GM15510 (cell line): Measurements from ENCODE around the gene PDXDC1.
A peak's percentile ranks its signal among the peaks of the same experiment; 100 is the strongest.
"Not testable (repeated sequence)": the region's sequence is repeated elsewhere in the genome, so short reads cannot be mapped to it uniquely, and the experiment has no call there.

Experiments
- POLR2A ChIP-seq: IDR thresholded peaks from 3 replicates; pipeline ENCODE4 v1.6.1; 2011; ENCODE audit warnings: borderline replicate concordance; ENCODE audit not compliant: insufficient read length; ENCODE audit errors: extremely low read depth

The PDXDC1 gene

DNA sequence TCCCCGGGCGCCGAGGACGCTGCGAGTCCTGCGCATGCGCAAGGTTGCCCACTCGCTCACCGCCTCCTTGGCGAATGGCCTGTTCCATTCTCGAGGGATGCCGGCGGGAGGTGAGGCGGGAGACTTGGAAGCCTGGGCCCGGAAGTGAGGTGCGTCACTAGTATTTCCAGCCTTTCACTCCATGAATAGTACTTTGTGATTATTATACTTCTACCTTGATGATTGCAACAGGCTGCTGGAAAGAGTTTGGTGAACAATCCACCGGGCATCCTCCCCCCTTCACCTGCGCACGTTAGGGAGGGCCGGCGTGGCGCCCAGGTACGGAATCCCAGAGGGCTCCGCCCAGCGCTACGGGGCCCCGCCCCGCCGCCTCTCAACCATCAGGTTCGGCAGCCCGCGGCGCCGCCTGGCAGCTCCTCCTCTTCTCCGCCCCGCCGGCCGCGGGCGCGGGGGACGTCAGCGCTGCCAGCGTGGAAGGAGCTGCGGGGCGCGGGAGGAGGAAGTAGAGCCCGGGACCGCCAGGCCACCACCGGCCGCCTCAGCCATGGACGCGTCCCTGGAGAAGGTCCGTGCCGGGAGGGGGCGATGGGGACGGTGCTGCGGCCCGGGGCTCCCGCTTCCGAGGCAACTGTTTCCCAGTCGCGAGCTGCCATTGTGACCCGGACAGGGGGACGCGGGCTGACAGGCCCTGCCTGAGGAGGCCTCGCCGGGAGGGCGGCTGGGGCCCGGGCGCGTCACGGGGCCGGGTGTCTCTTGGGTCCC is at the start of gene PDXDC1:
TSS of gene PDXDC1 (plus strand) at position 371 of the 762 bp plus-strand sequence. CDS start at position 545, 174 bp downstream.
- TF ChIP-seq POLR2A = peak; percentile 66

- TF ChIP-seq POLR2A = not testable (repeated sequence)
These were observed 37.7 kb upstream of the PDXDC1 start, which contains the start of gene NPIPA1 for GRCh38 chr16:14937143-14937542. TSS of gene NPIPA1 (plus strand) at chr16:14937443. CDS start at chr16:14937443, 0 bp downstream.

DNA sequence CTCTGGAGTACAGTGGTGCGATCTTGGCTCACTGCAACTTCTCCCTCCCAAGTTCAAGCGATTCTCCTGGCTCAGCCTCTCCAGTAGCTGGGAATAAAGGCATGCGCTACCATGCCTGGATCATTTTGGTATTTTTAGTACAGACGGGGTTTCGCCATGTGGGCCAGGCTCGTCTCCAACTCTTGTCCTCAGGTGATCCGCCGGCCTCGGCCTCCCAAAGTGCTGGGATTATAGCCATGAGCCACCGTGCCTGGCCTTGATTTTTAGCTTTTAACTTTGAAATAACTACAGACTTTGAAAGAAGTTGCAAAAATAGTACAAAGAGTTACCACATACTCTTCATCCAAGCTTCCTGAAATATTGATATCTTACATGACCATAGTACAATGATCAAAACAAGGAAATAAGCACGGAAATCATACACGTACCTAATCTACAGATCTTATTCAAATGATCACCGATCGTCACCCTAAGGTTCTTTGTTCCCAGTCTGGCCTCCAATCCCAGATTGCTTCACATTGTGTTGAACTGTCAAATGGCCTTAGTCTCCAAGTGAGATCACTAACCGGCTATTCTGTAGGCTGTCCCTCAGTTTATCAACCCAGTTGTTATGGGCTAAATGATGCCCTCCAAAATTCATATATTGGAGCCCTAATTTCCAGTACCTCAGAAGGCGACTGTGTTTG is 19.1 kb upstream of the PDXDC1 start:
- TF ChIP-seq POLR2A = no peak

DNA sequence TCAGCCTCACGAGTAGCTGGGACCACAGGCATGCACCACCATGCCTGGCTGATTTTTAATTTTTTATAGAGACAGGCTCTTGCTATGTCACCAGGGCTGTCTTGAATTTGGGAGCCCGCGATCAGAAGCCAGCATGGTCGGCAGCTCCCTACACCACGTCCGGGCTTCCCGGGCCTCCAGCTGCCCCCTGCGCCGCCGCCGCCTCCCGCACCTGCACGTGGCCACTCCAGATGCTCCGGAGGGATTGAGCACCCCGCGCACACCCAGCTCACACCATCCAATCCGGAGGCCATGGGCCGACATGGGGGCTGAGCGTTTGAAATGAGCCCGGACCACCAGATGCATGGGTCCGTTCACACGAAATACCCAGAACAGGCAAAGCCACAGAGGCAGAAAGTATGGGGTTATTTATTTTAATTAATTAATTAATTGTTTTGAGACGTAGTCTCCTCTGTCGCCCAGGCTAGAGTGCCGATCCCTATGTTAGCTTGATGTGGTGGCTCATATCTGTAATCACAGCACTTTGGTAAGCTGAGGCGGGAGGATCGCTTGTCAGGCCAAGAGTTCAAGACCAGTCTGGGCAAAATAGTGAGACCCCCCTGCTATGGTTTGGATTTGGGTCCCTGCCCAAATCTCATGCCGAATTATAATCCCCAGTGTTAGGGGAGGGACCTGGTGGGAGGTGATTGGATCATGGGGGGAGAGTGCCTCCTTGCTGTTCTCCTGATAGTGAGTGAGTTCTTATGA is 17.1 kb upstream of the PDXDC1 start:
- no peak for TF ChIP-seq POLR2A

GRCh38 chr16:14958323-14958600 is 16.6 kb upstream of the PDXDC1 start:
- TF ChIP-seq POLR2A = no peak

DNA sequence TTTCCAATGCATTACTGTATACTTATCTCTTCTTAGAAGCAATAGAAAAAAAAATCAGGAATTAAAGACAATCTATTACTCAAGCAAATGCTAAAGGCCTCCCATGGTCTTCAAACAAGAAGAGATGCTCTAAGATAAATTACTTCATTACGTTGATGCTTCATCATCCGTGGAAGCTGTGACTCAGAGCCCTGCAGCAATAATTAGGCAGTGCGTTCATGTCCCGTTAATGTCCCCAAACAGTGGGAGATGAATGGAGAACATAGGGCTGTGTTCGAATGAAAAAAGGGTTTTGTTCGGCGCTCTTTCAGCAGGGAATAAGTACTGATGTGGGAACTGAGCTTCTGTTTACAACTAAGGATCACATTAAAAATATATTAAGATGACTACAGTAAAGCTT is 15.9 kb upstream of the PDXDC1 start:
- no peak for TF ChIP-seq POLR2A

GRCh38 chr16:14961405-14962186 is 13.2 kb upstream of the PDXDC1 start:
- no peak for TF ChIP-seq POLR2A

DNA sequence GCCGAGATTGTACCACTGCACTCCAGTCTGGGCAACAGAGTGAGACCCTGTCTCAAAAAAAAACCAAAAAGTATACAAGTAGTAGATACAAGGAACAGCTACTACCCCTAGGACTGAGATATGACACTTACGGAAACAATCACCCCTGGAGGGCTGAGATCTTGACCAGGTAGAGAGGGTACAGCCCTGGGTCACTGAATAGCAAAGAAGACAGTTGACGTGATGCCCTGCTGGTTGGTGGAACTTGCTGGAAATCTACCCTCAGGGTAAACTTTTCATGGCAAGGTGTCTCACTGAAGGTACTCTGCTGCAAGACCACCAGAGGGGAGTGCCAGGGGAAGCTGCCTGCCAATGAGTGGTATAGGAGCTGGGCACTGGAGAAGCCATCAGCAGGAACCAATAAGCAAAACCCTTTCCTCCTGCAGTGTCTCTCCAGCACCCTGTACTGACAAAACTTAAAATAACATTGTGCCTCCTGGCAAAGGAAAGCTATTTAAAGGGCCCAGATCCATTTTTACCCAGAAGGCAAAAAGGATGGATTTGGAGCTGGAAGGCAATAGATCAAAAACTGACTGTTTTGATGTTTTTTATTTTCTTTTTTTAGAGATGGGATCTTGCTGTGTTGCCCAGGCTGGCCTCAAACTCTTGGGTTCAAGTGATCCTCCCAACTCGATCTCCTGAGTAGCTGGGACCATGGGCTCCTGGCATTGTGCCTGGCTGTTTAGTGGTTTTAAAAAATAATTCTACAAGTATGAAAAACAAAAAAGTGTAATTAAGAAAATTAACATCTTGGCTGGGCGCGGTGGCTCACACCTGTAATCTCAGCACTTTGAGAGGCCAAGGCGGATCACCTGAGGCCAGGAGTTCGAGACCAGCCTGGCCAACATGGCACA is 11.3 kb upstream of the PDXDC1 start:
- TF ChIP-seq POLR2A = no peak

- TF ChIP-seq POLR2A = no peak
These were observed 9.5 kb upstream of the PDXDC1 start for GRCh38 chr16:14965328-14965727.

- TF ChIP-seq POLR2A = no peak
These were observed 56.4 kb downstream of the PDXDC1 start for GRCh38 chr16:15031179-15031578.

DNA sequence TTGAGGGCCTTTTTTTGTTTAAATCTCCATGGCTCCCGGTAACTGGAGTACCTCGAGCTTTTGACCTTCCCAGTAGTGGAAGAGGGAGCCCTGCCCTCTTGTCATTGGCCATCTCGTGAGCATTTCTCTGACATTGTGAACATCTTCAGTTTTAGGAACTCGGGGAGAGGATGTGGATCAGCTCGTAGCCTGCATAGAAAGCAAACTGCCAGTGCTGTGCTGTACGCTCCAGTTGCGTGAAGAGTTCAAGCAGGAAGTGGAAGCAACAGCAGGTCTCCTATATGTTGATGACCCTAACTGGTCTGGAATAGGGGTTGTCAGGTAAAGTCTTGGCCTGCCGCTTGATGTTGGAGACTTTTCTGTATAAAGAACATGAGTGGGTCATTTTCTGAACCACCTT is 56.8 kb downstream of the PDXDC1 start:
- no peak for TF ChIP-seq POLR2A

- TF ChIP-seq POLR2A = no peak
These were observed 57.9 kb downstream of the PDXDC1 start for GRCh38 chr16:15032547-15033308.

GRCh38 chr16:15033309-15033707 is 58.5 kb downstream of the PDXDC1 start:
- no peak for TF ChIP-seq POLR2A

GRCh38 chr16:15034266-15035162 is 59.7 kb downstream of the PDXDC1 start:
- no peak for TF ChIP-seq POLR2A
